ENCODE results near the gene RNF31.
A peak's percentile ranks its signal among the peaks of the same experiment; 100 is the strongest.

Gene RNF31

GRCh38 chr14:24147761-24148428 is 597 bp downstream of the RNF31 start:
- Histone ChIP-seq H3K27me3 (ENCODE audit: insufficient read depth, low read length) (no peaks in the 10 kb centered on the region), H3K9me2 (ENCODE audit: low read depth, low read length) (no peaks in the 10 kb centered on the region), H3K4me1 (ENCODE audit: insufficient read depth, low read length, severe bottlenecking) (peaks cover 21% of the 10 kb centered on the region), H3K36me3 (ENCODE audit: insufficient read depth, low read length) (peaks cover 63% of the 10 kb centered on the region), H2AFZ (ENCODE audit: low read length) (no peak overlapping the region), H3K9ac (ENCODE audit: low read length) (peak overlapping the region; percentile 92), H3F3A (ENCODE audit: insufficient read depth, low read length) (no peaks in the 10 kb centered on the region), H4K20me1 (ENCODE audit: insufficient read depth, low read length) (no peaks in the 10 kb centered on the region), H3K9me3 (ENCODE audit: low read length) (no peaks in the 10 kb centered on the region), H3K79me2 (ENCODE audit: insufficient read depth, low read length) (peaks cover 6% of the 10 kb centered on the region; the same call in 1 of the 2 replicates), H3K27ac (ENCODE audit: low read depth, low read length, poor library complexity, severe bottlenecking) (no peak overlapping the region), H3K4me3 (ENCODE audit: low read depth, low read length, poor library complexity, severe bottlenecking) (peak overlapping the region; percentile 97), H3K4me2 (ENCODE audit: low read length) (peak overlapping the region; percentile 98)
- TF ChIP-seq EZH2 (IDR thresholded peaks at IDR 0.05; ENCODE audit: borderline replicate concordance, low read length), result no peak
- TF ChIP-seq, protein P1, sequence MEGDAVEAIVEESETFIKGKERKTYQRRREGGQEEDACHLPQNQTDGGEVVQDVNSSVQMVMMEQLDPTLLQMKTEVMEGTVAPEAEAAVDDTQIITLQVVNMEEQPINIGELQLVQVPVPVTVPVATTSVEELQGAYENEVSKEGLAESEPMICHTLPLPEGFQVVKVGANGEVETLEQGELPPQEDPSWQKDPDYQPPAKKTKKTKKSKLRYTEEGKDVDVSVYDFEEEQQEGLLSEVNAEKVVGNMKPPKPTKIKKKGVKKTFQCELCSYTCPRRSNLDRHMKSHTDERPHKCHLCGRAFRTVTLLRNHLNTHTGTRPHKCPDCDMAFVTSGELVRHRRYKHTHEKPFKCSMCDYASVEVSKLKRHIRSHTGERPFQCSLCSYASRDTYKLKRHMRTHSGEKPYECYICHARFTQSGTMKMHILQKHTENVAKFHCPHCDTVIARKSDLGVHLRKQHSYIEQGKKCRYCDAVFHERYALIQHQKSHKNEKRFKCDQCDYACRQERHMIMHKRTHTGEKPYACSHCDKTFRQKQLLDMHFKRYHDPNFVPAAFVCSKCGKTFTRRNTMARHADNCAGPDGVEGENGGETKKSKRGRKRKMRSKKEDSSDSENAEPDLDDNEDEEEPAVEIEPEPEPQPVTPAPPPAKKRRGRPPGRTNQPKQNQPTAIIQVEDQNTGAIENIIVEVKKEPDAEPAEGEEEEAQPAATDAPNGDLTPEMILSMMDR (IDR thresholded peaks at IDR 0.05; ENCODE audit: low read length), result no peak

DNA sequence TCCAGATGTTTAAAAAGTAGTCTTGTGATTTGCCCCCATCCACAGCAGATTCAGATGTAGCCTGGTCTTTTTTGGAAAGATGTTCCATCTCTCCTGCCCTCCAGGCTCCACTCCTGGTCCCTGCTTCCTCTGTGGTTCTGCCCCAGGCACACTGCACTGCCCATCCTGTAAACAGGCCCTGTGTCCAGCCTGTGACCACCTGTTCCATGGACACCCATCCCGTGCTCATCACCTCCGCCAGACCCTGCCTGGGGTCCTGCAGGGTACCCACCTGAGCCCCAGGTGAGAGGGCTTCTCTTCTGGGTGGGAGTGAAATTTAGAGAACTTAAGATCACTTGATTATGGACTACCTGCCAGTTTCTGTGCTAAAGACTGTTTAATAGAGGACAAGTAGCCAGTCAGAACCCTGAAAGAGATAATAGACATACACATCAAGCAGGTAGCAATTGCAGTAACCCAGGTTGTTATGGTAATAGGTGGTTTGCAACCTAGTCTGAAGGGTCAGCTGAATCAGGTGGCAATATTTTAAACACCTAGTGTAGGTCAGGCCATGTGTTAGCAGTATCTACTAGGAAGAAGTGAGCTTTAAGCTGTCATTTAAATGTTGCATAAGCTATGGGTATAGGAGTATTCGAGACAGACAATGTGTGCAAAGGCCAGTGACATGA is 2.1 kb downstream of the RNF31 start:
- H3K9me3 ChIP-seq (ENCODE audit: low read length), result no peaks in the 10 kb centered on the region
- H3K36me3 ChIP-seq (ENCODE audit: insufficient read depth, low read length), result peaks cover 50% of the 10 kb centered on the region
- H3K9ac ChIP-seq (ENCODE audit: low read length), result no peak overlapping the region
- no peaks in the 10 kb centered on the region for H3F3A ChIP-seq (ENCODE audit: insufficient read depth, low read length)
- H3K79me2 ChIP-seq (ENCODE audit: insufficient read depth, low read length), result peaks cover 6% of the 10 kb centered on the region; the same call in 1 of the 2 replicates
- peaks cover 21% of the 10 kb centered on the region for H3K4me1 ChIP-seq (ENCODE audit: insufficient read depth, low read length, severe bottlenecking)
- H3K4me2 ChIP-seq (ENCODE audit: low read length), result no peak overlapping the region
- H3K27ac ChIP-seq (ENCODE audit: low read depth, low read length, poor library complexity, severe bottlenecking), result no peak overlapping the region
- H3K27me3 ChIP-seq (ENCODE audit: insufficient read depth, low read length), result no peaks in the 10 kb centered on the region
- no peaks in the 10 kb centered on the region for H4K20me1 ChIP-seq (ENCODE audit: insufficient read depth, low read length)
- no peak overlapping the region for H3K4me3 ChIP-seq (ENCODE audit: low read depth, low read length, poor library complexity, severe bottlenecking)
- TF ChIP-seq, protein P1 (IDR thresholded peaks at IDR 0.05; ENCODE audit: low read length), result no peak
- no peak for TF ChIP-seq EZH2 (IDR thresholded peaks at IDR 0.05; ENCODE audit: borderline replicate concordance, low read length)
- H2AFZ ChIP-seq (ENCODE audit: low read length), result no peak overlapping the region
- no peaks in the 10 kb centered on the region for H3K9me2 ChIP-seq (ENCODE audit: low read depth, low read length)

DNA sequence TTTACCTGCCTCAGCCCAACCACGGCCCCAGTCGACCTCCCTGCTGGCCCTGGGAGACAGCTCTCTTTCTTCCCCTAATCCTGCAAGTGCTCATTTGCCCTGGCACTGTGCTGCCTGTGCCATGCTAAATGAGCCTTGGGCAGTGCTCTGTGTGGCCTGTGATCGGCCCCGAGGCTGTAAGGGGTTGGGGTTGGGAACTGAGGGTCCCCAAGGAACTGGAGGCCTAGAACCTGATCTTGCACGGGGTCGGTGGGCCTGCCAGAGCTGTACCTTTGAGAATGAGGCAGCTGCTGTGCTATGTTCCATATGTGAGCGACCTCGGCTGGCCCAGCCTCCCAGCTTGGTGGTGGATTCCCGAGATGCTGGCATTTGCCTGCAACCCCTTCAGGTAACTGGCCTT is 2.8 kb downstream of the RNF31 start:
- Histone ChIP-seq H3F3A (ENCODE audit: insufficient read depth, low read length) (no peaks in the 10 kb centered on the region), H3K27ac (ENCODE audit: low read depth, low read length, poor library complexity, severe bottlenecking) (no peak overlapping the region), H3K36me3 (ENCODE audit: insufficient read depth, low read length) (peaks cover 49% of the 10 kb centered on the region), H3K4me3 (ENCODE audit: low read depth, low read length, poor library complexity, severe bottlenecking) (no peak overlapping the region), H3K4me2 (ENCODE audit: low read length) (no peak overlapping the region), H3K27me3 (ENCODE audit: insufficient read depth, low read length) (no peaks in the 10 kb centered on the region), H3K9me2 (ENCODE audit: low read depth, low read length) (no peaks in the 10 kb centered on the region), H4K20me1 (ENCODE audit: insufficient read depth, low read length) (no peaks in the 10 kb centered on the region), H3K9me3 (ENCODE audit: low read length) (no peaks in the 10 kb centered on the region), H3K9ac (ENCODE audit: low read length) (no peak overlapping the region), H3K79me2 (ENCODE audit: insufficient read depth, low read length) (peaks cover 6% of the 10 kb centered on the region; the same call in 1 of the 2 replicates), H2AFZ (ENCODE audit: low read length) (no peak overlapping the region), H3K4me1 (ENCODE audit: insufficient read depth, low read length, severe bottlenecking) (peaks cover 21% of the 10 kb centered on the region)
- TF ChIP-seq EZH2 (IDR thresholded peaks at IDR 0.05; ENCODE audit: borderline replicate concordance, low read length), result no peak
